Left ventricle myocardium inferior (tissue), 1 donor: ENCODE measurements around the gene SPN. TPM values are rescaled to one million over a fixed set of nuclear protein-coding genes. Genes with fewer than 3 reads are reported as not detected.
A peak's percentile ranks its signal among the peaks of the same experiment; 100 is the strongest.
"Not testable (repeated sequence)": the region's sequence is repeated elsewhere in the genome, so short reads cannot be mapped to it uniquely, and the experiment has no call there.

Source experiments
- DNase-seq: peaks from one replicate; pipeline ENCODE4 v3.0.0-alpha.2; 2020
- H3K27ac ChIP-seq: fragments of 200-600 bp; replicated peaks from 2 replicates; pipeline ENCODE4 v1.8.0; 2021
- H3K27me3 ChIP-seq: fragments of 200-600 bp; 2 replicates; pipeline ENCODE4 v1.8.0; 2021; ENCODE audit warnings: low read depth
- H3K36me3 ChIP-seq: fragments of 200-600 bp; 2 replicates; pipeline ENCODE4 v1.8.0; 2021
- H3K4me1 ChIP-seq: fragments of 200-600 bp; 2 replicates; pipeline ENCODE4 v1.8.0; 2021
- H3K4me3 ChIP-seq: fragments of 200-600 bp; 2 replicates; pipeline ENCODE4 v1.8.0; 2021; ENCODE audit warnings: mild to moderate bottlenecking, moderate library complexity
- H3K9me3 ChIP-seq: fragments of 200-600 bp; replicated peaks from 2 replicates; pipeline ENCODE4 v1.8.0; 2021
- CTCF ChIP-seq: fragments of 200-600 bp; IDR thresholded peaks from 2 replicates; pipeline ENCODE4 v1.8.0; 2021; ENCODE audit warnings: antibody characterized with exemption, mild to moderate bottlenecking, borderline replicate concordance
- intact Hi-C: fragments of 100-400 bp; cut with micrococcal nuclease; formaldehyde crosslinking; loops from one replicate; pipeline ENCODE4 v1.11.0; 2022
- total RNA-seq: library from RNA; stranded (reverse); fragmentation: NEBNext Ultra II Directional; extraction: Animal tissue kit (Norgen Biotek cat#: 25700); gene quantifications from one replicate; pipeline ENCODE4 v1.2.1, GENCODE V29; 2021
- donor health status: DM: no; HTN: yes; CAD: no; lungs with severe emphysema.

SPN gene
- total RNA-seq, 1 donor from 2014 or later = 1.3 TPM

DNA sequence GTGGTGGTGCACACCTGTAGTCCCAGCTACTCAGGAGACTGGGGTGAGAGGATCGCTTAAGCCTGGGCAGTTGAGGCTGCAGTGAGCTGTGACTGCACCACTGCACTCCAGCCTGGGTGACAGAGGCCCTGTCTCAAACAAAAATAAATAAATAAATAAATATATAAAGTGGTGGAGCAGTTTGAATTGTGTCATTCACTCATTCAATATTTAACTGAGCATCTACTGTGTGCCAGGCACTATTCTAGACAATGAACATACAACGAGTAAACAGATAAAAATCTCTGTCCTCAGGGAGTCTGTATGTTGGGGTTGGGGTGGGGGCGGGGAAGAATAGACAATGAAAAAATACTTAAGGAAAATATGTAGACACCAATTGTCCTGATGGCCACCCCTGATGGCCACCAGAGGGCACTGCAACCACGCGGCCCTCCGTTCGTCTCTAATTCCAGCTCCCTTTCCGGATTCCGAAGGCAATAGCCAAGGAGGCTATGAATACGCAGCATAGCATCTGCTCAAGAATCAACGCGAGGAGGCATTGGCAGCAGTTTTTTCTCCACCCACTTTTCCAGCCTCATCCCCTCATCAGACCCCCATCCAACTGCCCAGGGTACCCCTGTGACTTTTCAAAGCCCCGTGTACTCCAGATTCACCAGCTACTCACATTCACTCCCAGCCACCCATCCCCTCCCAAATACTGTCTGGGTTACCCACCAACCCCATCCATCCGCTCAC is 37.4 kb downstream of the SPN start:
- peak; percentile 75 for DNase-seq
- Histone ChIP-seq H3K4me3 (no peak overlapping the region), H3K9me3 (no peaks in the 10 kb centered on the region), H3K36me3 (no peaks in the 10 kb centered on the region), H3K27ac (no peak overlapping the region), H3K4me1 (peaks cover 4% of the 10 kb centered on the region), H3K27me3 (peaks cover 3% of the 10 kb centered on the region)
- peak; percentile 94 for TF ChIP-seq CTCF
- intact Hi-C loops = no loop called here

DNA sequence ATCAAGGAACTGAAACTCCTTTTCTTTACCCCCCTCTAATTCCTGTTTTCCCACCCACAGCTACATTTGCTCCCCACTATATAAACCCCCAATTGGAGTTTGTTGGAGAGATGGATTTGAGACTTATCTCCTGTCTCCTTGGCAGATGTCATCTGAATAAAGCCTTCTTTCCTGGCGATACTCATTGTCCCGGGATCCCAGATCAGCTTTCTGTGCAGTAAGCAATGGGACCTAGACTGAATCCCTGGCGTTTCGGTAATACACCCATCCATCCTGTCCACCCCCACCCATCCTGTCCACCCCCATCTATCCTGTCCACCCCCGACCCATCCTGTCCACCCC is 38.1 kb downstream of the SPN start:
- DNase-seq = no peak
- intact Hi-C loops = no loop called here
- TF ChIP-seq CTCF = no peak
- H3K4me1 ChIP-seq = peaks cover 4% of the 10 kb centered on the region
- H3K4me3 ChIP-seq = no peak overlapping the region
- H3K9me3 ChIP-seq = no peaks in the 10 kb centered on the region
- H3K27me3 ChIP-seq = peaks cover 3% of the 10 kb centered on the region
- H3K36me3 ChIP-seq = no peaks in the 10 kb centered on the region
- H3K27ac ChIP-seq = no peak overlapping the region

- Histone ChIP-seq H3K36me3 (no peaks in the 10 kb centered on the region), H3K27me3 (peaks cover 3% of the 10 kb centered on the region), H3K4me3 (no peak overlapping the region), H3K4me1 (peaks cover 4% of the 10 kb centered on the region), H3K9me3 (no peaks in the 10 kb centered on the region), H3K27ac (no peak overlapping the region)
- intact Hi-C loops = no loop called here
- no peak for DNase-seq
- TF ChIP-seq CTCF = no peak
Measured at GRCh38 chr16:29702269-29702668, 39.2 kb downstream of the SPN start.

GRCh38 chr16:29705030-29705429 is 42.0 kb downstream of the SPN start:
- no peak for TF ChIP-seq CTCF
- Histone ChIP-seq H3K36me3 (no peaks in the 10 kb centered on the region), H3K9me3 (no peaks in the 10 kb centered on the region), H3K27me3 (peaks cover 3% of the 10 kb centered on the region), H3K4me3 (no peak overlapping the region), H3K4me1 (peaks cover 4% of the 10 kb centered on the region), H3K27ac (no peak overlapping the region)
- intact Hi-C loops = no loop called here
- no peak for DNase-seq

GRCh38 chr16:29707160-29707559 is 44.1 kb downstream of the SPN start:
- H3K9me3 ChIP-seq, H3K4me3 ChIP-seq, H3K27me3 ChIP-seq, H3K4me1 ChIP-seq, H3K36me3 ChIP-seq, H3K27ac ChIP-seq, intact Hi-C loops, DNase-seq: not testable (repeated sequence)

DNA sequence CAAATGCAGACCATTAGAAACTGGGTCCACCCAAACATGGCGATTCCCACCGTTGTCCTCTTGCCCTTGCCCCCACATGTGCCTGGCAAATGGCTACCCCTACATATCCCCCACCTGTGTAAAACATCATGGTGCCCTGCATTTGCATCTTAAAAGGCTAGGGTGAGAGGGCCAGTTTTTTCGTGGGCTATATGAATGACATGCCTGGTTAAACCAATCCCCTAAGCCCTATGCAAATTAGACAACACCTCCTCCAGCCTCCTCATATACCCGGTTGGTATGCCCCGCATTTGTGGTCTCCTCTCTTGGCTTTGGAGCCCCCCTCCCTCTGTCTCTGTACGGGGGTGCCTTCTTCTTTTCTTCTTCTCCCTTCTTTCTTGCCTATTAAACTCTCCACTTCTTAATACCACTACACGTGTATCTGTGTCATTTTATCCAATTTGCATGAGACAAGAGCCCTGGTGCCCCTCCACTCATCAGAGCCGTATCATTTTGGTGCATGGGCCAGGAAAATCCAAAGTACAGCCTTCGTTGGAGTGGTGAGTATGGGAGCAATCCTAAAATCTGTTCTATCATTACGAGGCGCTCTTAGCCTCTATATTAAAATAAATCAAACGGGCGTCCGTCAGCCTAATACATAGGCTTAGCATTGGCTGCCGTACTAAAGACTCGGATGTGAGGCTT is 46.0 kb downstream of the SPN start:
- DNase-seq = no peak
- H3K4me1 ChIP-seq = peaks cover 3% of the 10 kb centered on the region
- no peaks in the 10 kb centered on the region for H3K27me3 ChIP-seq
- TF ChIP-seq CTCF = no peak
- H3K9me3 ChIP-seq = no peaks in the 10 kb centered on the region
- no peak overlapping the region for H3K27ac ChIP-seq
- H3K36me3 ChIP-seq = no peaks in the 10 kb centered on the region
- H3K4me3 ChIP-seq = no peak overlapping the region
- intact Hi-C loops = no loop called here

DNA sequence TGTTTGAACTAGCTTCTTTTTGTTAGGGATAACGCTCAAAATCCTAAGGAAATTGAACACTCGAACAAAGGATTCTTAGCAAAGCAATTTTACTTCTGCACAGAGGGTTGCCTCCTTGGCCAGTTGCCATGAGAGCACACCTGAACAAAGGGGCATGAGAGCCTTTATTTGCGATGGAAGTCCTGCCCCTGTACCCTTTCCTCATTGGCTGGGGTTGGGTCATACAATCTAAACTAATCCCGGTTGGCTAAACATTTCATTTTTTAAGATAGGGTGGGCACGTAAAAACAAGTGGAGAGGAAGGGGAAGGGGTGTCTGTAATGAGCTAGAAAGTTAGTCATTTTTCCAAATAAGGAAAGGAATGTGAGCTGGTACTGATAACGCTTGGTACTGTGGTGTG is 46.6 kb downstream of the SPN start:
- DNase-seq, H3K4me3 ChIP-seq, H3K4me1 ChIP-seq, H3K9me3 ChIP-seq, H3K36me3 ChIP-seq, H3K27me3 ChIP-seq, H3K27ac ChIP-seq, intact Hi-C loops: not testable (repeated sequence)
